IMR-90 (cell line): ENCODE data around the gene ELL3. TPM values are rescaled to one million over a fixed set of nuclear protein-coding genes. Genes with fewer than 3 reads are reported as not detected.

ENCODE experiments used
- ATAC-seq: fragments of 200-7000 bp; cut with Tn5 transposase; 2 replicates; pipeline ENCODE4 v1.9.1; 2020; ENCODE audit warnings: low read depth, mild to moderate bottlenecking, moderate library complexity
- BruUV-seq: library from RNA; stranded (reverse); fragments of 400-500 nt; replicated peaks from 2 replicates; lab custom pipeline; 2021; lab: Mats Ljungman, UMichigan
- CTCF ChIA-PET: fragments of 300-600 bp; formaldehyde crosslinking; extraction: SDS; loops from one replicate; lab custom pipeline; 2021; ENCODE audit warnings: antibody characterized with exemption; lab: Yijun Ruan, JAX
- POLR2A ChIA-PET: fragments of 300-600 bp; sonication (Branson Sonifier 250); formaldehyde crosslinking; loops from one replicate; lab custom pipeline; 2022; ENCODE audit warnings: antibody characterized with exemption; ENCODE audit not compliant: unreplicated experiment; lab: Charles Lee
- DNase-seq: peaks from one replicate; pipeline ENCODE4 v3.0.0; 2013
- H2AFZ ChIP-seq: replicated peaks from 2 replicates; pipeline ENCODE3; 2013; ENCODE audit warnings: low read length, mild to moderate bottlenecking; ENCODE audit not compliant: poor library complexity
- H2AK5ac ChIP-seq: 2 replicates; pipeline ENCODE4 v1.6.1; 2013; ENCODE audit warnings: low read depth, low read length, inconsistent platforms
- H2AK9ac ChIP-seq: replicated peaks from 2 replicates; pipeline ENCODE3; 2013; ENCODE audit warnings: mild to moderate bottlenecking, low read depth, low read length, moderate library complexity; ENCODE audit not compliant: poor library complexity
- H2BK120ac ChIP-seq: 2 replicates; pipeline ENCODE4 v1.6.1; 2013; ENCODE audit warnings: low read depth, low read length, inconsistent platforms
- H2BK15ac ChIP-seq: 3 replicates; pipeline ENCODE4 v1.6.1; 2013; ENCODE audit warnings: low read depth, low read length, inconsistent platforms
- H2BK20ac ChIP-seq: 2 replicates; pipeline ENCODE4 v1.6.1; 2013; ENCODE audit warnings: low read depth, mild to moderate bottlenecking, inconsistent platforms, low read length, moderate library complexity
- H2BK5ac ChIP-seq: 2 replicates; pipeline ENCODE4 v1.6.1; 2013; ENCODE audit warnings: mild to moderate bottlenecking, low read depth, low read length, inconsistent platforms; ENCODE audit not compliant: poor library complexity, severe bottlenecking
- H3K14ac ChIP-seq: replicated peaks from 2 replicates; pipeline ENCODE4 v1.6.1; 2013; ENCODE audit warnings: low read depth, low read length, inconsistent platforms
- H3K18ac ChIP-seq: 2 replicates; pipeline ENCODE4 v1.6.1; 2013; ENCODE audit warnings: low read depth, low read length, control low read depth
- H3K23ac ChIP-seq: 2 replicates; pipeline ENCODE4 v1.6.1; 2013; ENCODE audit warnings: low read depth, low read length, inconsistent platforms
- H3K27ac ChIP-seq: 2 replicates; pipeline ENCODE4 v1.5.1; 2013; ENCODE audit warnings: mild to moderate bottlenecking, control low read depth, low read length; ENCODE audit not compliant: insufficient read depth
- H3K27me3 ChIP-seq: 2 replicates; pipeline ENCODE4 v1.6.1; 2013; ENCODE audit warnings: low read length; ENCODE audit not compliant: control insufficient read depth, insufficient read depth
- H3K36me3 ChIP-seq: 2 replicates; pipeline ENCODE4 v1.6.1; 2013; ENCODE audit warnings: low read length, mixed read lengths; ENCODE audit not compliant: control insufficient read depth, insufficient read depth
- H3K4ac ChIP-seq: 2 replicates; pipeline ENCODE4 v1.6.1; 2013; ENCODE audit warnings: low read depth, low read length, inconsistent platforms
- H3K4me1 ChIP-seq: 2 replicates; pipeline ENCODE4 v1.6.1; 2013; ENCODE audit warnings: low read length, mixed read lengths; ENCODE audit not compliant: control insufficient read depth, insufficient read depth
- H3K4me2 ChIP-seq: 2 replicates; pipeline ENCODE4 v1.6.1; 2013; ENCODE audit warnings: low read depth, mild to moderate bottlenecking, control low read depth, low read length, moderate library complexity
- H3K4me3 ChIP-seq: 2 replicates; pipeline ENCODE4 v1.5.1; 2013; ENCODE audit warnings: low read depth, mild to moderate bottlenecking, control low read depth, low read length, moderate library complexity; ENCODE audit not compliant: insufficient read depth
- H3K56ac ChIP-seq: 2 replicates; pipeline ENCODE4 v1.6.1; 2013; ENCODE audit warnings: low read length, inconsistent platforms; ENCODE audit not compliant: insufficient read depth; ENCODE audit errors: extremely low read depth
- H3K79me1 ChIP-seq, 2 experiments: 2 replicates each; pipeline ENCODE4 v1.6.1; 2013; ENCODE audit warnings: low read length in 2 of 2, inconsistent platforms in 1 of 2, low read depth in 1 of 2
- H3K9ac ChIP-seq: 2 replicates; pipeline ENCODE4 v1.6.1; 2013; ENCODE audit warnings: low read depth, low read length, control low read depth
- H3K9me1 ChIP-seq: 2 replicates; pipeline ENCODE4 v1.6.1; 2013; ENCODE audit warnings: low read length, inconsistent platforms; ENCODE audit not compliant: insufficient read depth
- H3K9me3 ChIP-seq: 2 replicates; pipeline ENCODE4 v1.6.1; 2013; ENCODE audit warnings: low read length; ENCODE audit not compliant: control insufficient read depth, insufficient read depth
- H4K20me1 ChIP-seq: 2 replicates; pipeline ENCODE4 v1.6.1; 2013; ENCODE audit warnings: low read length, inconsistent platforms; ENCODE audit not compliant: insufficient read depth
- H4K5ac ChIP-seq: 2 replicates; pipeline ENCODE4 v1.6.1; 2013; ENCODE audit warnings: mild to moderate bottlenecking, low read depth, low read length, control low read depth
- H4K8ac ChIP-seq, 2 experiments: 2 replicates each; pipeline ENCODE4 v1.6.1; 2013; ENCODE audit warnings: low read depth in 2 of 2, low read length in 2 of 2, control low read depth in 1 of 2, inconsistent platforms in 1 of 2
- H4K91ac ChIP-seq: 2 replicates; pipeline ENCODE4 v1.6.1; 2013; ENCODE audit warnings: low read depth, low read length, inconsistent platforms; ENCODE audit not compliant: insufficient read depth
- MAFK ChIP-seq: IDR thresholded peaks from 2 replicates; pipeline ENCODE4 v1.6.1; 2012; ENCODE audit warnings: low read depth, low read length, improper control_type of control experiment
- RFX5 ChIP-seq: IDR thresholded peaks from 2 replicates; pipeline ENCODE4 v1.8.0; 2012; ENCODE audit warnings: low read depth, mild to moderate bottlenecking, low read length, moderate library complexity
- WGBS, 2 experiments: methylation state at CpG; one replicate each; pipeline versions ENCODE4 v1.1.5 to v1.1.7; 2013; ENCODE audit warnings: missing lambda C conversion rate in 2 of 2; ENCODE audit not compliant: insufficient read length in 1 of 2; ENCODE audit errors: extremely low coverage in 2 of 2; 5-methylcytosine and 5-hydroxymethylcytosine counted together
- dilution Hi-C: fragments of 300-500 bp; cut with HindIII; formaldehyde crosslinking; loops from one replicate; pipeline ENCODE4 v1.14.3; 2018; ENCODE audit warnings: low sequenced_read_pairs; ENCODE audit not compliant: unreplicated experiment
- in situ Hi-C: fragments of 300-500 bp; cut with MboI; formaldehyde crosslinking; loops from 3 replicates; pipeline ENCODE4 v1.14.3; 2019; ENCODE audit warnings: low sequenced_read_pairs, inconsistent platforms, mixed read lengths
- intact Hi-C: fragments of 100-400 bp; cut with micrococcal nuclease; formaldehyde crosslinking; loops from 2 replicates; pipeline ENCODE4 v1.10.0; 2022
- polyA plus RNA-seq, 3 experiments: library from polyadenylated mRNA; depleted of rRNA; stranded (reverse); fragments of >200 nt; gene quantifications; 2 replicates each; pipeline ENCODE4 v1.2.3, GENCODE V29; 2012; ENCODE audit warnings: low replicate concordance in 1 of 3
- total RNA-seq: library from RNA; depleted of rRNA; stranded (reverse); fragments of >200 nt; gene quantifications from 2 replicates; pipeline ENCODE4 v1.2.3, GENCODE V29; 2012

ELL3 gene
- total and polyA plus RNA-seq, 2 of the 4 experiments (the other 2 are of a cell fraction): 1.2 to 1.6 TPM

DNA sequence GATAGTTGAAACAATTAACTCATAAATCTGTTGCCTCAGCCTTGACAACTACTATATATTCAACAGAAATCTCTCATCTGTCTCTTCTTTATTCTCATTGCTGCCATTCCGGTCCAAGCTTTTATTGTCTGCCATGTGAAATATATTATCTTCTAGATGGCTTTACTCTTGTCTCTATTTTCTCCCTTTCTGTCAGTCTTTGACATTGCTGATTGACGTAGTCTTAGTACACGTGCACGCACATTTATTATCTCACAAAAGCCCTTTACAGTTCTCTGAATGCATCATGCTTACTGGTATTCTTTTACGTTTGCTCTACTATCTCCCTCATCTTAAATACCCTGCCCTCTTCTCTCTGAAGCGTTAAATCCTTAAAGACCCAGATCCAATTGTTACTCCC, 24.9 kb downstream of the ELL3 start:
- ChIA-PET POLR2A (no interaction called here), CTCF (no interaction called here)
- H4K5ac ChIP-seq: no peak overlapping the region
- WGBS, 2 experiments: 94% methylated on average over 3 of the region's 6 CpGs; no CpG with 5 or more reads in 1 of the 2 experiments
- no peak overlapping the region for H3K18ac ChIP-seq
- H3K27me3 ChIP-seq: no peaks in the 10 kb centered on the region
- no peak overlapping the region for H3K9ac ChIP-seq
- peaks cover 18% of the 10 kb centered on the region for H3K36me3 ChIP-seq
- no peak overlapping the region for H3K23ac ChIP-seq
- H2BK120ac ChIP-seq: no peak overlapping the region
- no peak overlapping the region for H3K4me2 ChIP-seq
- BruUV-seq: no TSS peak
- H2AK9ac ChIP-seq: no peak overlapping the region
- no peak overlapping the region for H3K4me3 ChIP-seq
- TF ChIP-seq RFX5 (no peak), MAFK (no peak)
- H2BK20ac ChIP-seq: no peak overlapping the region
- in situ Hi-C loops: no loop called here
- H2AFZ ChIP-seq: no peak overlapping the region
- no peak overlapping the region; a peak in 1 of 4 replicates for H4K8ac ChIP-seq
- no peak overlapping the region for H3K56ac ChIP-seq
- H3K4me1 ChIP-seq: peaks cover 3% of the 10 kb centered on the region
- DNase-seq (no peak), ATAC-seq (no peak)
- peaks cover 12% of the 10 kb centered on the region; the same call in 1 of the 2 replicates for H3K9me1 ChIP-seq
- intact Hi-C loops: no loop called here
- H3K79me1 ChIP-seq: peaks cover 10 to 69% of the 10 kb centered on the region in 2 experiments
- no peak overlapping the region for H3K14ac ChIP-seq
- peaks cover 83% of the 10 kb centered on the region for H4K20me1 ChIP-seq
- no peak overlapping the region for H3K4ac ChIP-seq
- dilution Hi-C loops: no loop called here
- H2BK5ac ChIP-seq: no peak overlapping the region
- no peaks in the 10 kb centered on the region for H3K9me3 ChIP-seq
- no peak overlapping the region for H2AK5ac ChIP-seq
- no peak overlapping the region for H2BK15ac ChIP-seq
- no peak overlapping the region for H4K91ac ChIP-seq
- no peak overlapping the region for H3K27ac ChIP-seq
